Measurements from ENCODE around the gene NDP. TPM values are rescaled to one million over a fixed set of nuclear protein-coding genes. Genes with fewer than 3 reads are reported as not detected.

NDP gene
- total RNA-seq, 1 experiment from 2014 or later = 0.28 TPM

DNA sequence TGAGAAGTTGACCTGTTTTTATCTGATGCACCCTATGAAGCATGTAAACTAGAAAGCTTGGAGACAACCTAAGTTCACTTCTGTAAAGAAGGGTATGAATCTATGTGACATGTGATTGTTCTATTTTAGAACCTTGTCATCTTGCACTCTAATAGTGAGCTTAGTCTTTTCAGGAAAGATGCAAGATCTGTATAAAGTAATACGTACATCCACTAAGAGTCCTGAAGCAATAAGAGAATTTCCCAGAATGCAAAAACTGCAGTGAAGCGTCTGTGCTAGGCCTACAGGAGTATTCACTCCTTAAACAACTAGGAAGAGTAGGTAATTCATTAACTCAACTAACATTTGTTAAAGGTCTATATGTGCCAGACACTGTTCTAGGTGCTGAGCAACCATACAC, 23.3 kb upstream of the NDP start:
- DNase-seq (ENCODE audit: low spot score) (no peak), ATAC-seq (no peak)
- no peaks in the 10 kb centered on the region for H3K36me3 Mint-ChIP-seq
- no peaks in the 10 kb centered on the region for H3K9me3 Mint-ChIP-seq
- H3K4me1 Mint-ChIP-seq = no peaks in the 10 kb centered on the region
- no peak overlapping the region for H3K27ac Mint-ChIP-seq
- no peak for TF ChIP-seq FOXP4 (CRISPR knock-in tag; IDR thresholded peaks at IDR 0.05)
- TF ChIP-seq MLX (CRISPR knock-in tag; IDR thresholded peaks at IDR 0.05) = no peak
- no peak for TF ChIP-seq HMGA2 (CRISPR knock-in tag; IDR thresholded peaks at IDR 0.05)
- TF ChIP-seq, protein P1, sequence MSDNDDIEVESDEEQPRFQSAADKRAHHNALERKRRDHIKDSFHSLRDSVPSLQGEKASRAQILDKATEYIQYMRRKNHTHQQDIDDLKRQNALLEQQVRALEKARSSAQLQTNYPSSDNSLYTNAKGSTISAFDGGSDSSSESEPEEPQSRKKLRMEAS (CRISPR knock-in tag; IDR thresholded peaks at IDR 0.05) = no peak
- no peak for TF ChIP-seq ZNF396 (CRISPR knock-in tag; IDR thresholded peaks at IDR 0.05; ENCODE audit: borderline replicate concordance)
- TF ChIP-seq CBFB (CRISPR knock-in tag; IDR thresholded peaks at IDR 0.05; ENCODE audit: low read depth) = no peak
- no peak for TF ChIP-seq JAZF1 (CRISPR knock-in tag; IDR thresholded peaks at IDR 0.05)
- no peak for TF ChIP-seq PRRX2 (CRISPR knock-in tag; IDR thresholded peaks at IDR 0.05)
- TF ChIP-seq STAT6 (CRISPR knock-in tag; conservative IDR thresholded peaks at IDR 0.05; ENCODE audit: low read depth) = no peak
- TF ChIP-seq NR2C2 (CRISPR knock-in tag; IDR thresholded peaks at IDR 0.05) = no peak
- no peak for TF ChIP-seq FOXK1 (CRISPR knock-in tag; IDR thresholded peaks at IDR 0.05)
- TF ChIP-seq CTCF (IDR thresholded peaks at IDR 0.05) = no peak
- TF ChIP-seq, protein P2, sequence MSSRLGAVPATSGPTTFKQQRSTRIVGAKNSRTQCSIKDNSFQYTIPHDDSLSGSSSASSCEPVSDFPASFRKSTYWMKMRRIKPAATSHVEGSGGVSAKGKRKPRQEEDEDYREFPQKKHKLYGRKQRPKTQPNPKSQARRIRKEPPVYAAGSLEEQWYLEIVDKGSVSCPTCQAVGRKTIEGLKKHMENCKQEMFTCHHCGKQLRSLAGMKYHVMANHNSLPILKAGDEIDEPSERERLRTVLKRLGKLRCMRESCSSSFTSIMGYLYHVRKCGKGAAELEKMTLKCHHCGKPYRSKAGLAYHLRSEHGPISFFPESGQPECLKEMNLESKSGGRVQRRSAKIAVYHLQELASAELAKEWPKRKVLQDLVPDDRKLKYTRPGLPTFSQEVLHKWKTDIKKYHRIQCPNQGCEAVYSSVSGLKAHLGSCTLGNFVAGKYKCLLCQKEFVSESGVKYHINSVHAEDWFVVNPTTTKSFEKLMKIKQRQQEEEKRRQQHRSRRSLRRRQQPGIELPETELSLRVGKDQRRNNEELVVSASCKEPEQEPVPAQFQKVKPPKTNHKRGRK (CRISPR knock-in tag; IDR thresholded peaks at IDR 0.05; ENCODE audit: borderline replicate concordance) = no peak
- no peak for TF ChIP-seq JUN (CRISPR knock-in tag; IDR thresholded peaks at IDR 0.05)
- TF ChIP-seq E2F4 (CRISPR knock-in tag; IDR thresholded peaks at IDR 0.05; ENCODE audit: borderline replicate concordance, low read depth) = no peak
- no peak for TF ChIP-seq IRF2 (CRISPR knock-in tag; IDR thresholded peaks at IDR 0.05; ENCODE audit: borderline replicate concordance, low read depth)
- TF ChIP-seq ESRRA (CRISPR knock-in tag; IDR thresholded peaks at IDR 0.05; ENCODE audit: borderline replicate concordance) = no peak
- TF ChIP-seq, protein P3, sequence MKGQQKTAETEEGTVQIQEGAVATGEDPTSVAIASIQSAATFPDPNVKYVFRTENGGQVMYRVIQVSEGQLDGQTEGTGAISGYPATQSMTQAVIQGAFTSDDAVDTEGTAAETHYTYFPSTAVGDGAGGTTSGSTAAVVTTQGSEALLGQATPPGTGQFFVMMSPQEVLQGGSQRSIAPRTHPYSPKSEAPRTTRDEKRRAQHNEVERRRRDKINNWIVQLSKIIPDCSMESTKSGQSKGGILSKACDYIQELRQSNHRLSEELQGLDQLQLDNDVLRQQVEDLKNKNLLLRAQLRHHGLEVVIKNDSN (CRISPR knock-in tag; IDR thresholded peaks at IDR 0.05) = no peak
- no peak overlapping the region for H3K4me3 Mint-ChIP-seq
- H3K27me3 Mint-ChIP-seq (ENCODE audit: low read depth) = no peaks in the 10 kb centered on the region; the same call in 1 of the 2 replicates
- ChIA-PET CTCF (no interaction called here), POLR2A (no interaction called here)

Measured in WTC11 (cell line).